ENCODE results near the gene LAMB3.

The LAMB3 gene

DNA sequence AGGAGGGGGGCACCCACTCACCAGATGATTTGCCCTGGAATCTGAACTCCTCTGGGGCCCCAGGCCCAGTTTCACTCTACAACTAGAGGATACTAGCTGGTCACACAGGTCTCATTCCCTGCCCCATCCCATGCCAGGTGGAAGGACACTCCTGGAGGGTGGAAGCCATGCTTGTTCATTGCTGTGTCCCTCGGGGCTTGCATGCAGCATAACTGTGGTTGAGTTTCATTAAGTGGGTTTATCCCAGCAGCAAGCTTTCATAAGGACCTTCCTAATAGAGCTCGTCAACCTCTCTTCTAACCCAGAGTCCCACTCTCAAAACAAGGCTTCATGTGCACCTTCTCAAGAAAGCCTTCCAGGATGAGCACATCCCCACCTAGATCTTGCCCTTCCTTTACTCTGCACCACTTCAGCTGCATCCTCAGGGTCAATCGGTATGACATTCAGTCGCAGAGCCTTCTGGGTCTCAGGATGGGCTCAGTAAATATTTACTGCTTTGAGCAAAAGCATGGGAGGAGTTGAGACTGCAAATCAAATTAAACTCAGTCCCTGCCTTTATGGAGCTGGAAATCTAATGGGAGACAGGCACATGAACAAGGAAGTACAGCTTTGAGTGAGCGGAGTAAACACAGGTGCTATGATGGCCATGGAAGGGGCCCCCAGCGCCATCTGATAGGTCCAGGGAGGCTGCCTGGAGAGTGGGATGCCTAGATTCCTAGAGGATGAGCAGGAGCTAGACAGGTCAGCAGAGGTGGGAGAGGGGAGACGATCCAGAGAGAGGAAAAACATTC lies 32.3 kb downstream of the LAMB3 start:
- Histone ChIP-seq H3K4me2 (ENCODE audit: low read depth, low read length, poor library complexity, severe bottlenecking) (no peak overlapping the region), H3K27me3 (ENCODE audit: low read length) (no peaks in the 10 kb centered on the region)

DNA sequence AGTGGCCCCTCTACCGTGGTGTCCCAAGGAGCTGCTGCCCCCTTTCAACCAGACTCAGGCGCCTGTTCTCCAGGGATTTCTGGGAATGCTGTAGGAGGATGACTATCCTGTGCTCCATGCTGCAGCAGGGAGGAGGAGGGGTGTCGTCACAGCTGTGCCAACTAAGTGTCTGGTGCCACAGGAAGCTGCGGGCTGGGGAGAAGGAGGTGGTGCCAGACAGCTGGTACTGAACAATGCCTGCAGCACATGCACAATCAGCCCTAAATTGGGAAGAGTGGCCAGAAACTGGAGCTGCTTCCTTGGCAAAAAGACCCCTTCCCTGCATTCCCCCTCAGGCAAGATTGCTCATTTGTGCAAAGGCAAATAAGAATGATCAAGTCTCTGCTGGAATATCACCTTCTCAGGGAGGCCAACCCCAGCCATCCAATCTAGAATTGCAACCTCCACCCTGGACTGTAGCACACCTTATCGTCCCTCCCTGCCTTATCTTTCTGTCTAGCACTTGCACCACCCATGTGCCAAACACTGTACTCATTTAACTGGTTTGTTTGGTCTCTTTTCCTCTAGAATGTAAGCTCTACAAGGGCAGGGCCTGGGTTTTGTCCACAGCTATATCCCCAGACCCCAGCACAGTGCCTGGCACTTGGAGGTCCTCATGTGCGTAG lies 33.3 kb downstream of the LAMB3 start:
- Histone ChIP-seq H3K9me3 (ENCODE audit: insufficient read depth, low read length) (no peaks in the 10 kb centered on the region), H3K79me2 (ENCODE audit: insufficient read depth, low read length) (no peaks in the 10 kb centered on the region), H3K9ac (ENCODE audit: low read length) (no peak overlapping the region), H2AFZ (ENCODE audit: low read depth, low read length, severe bottlenecking) (no peak overlapping the region), H3K36me3 (ENCODE audit: low read length) (no peaks in the 10 kb centered on the region), H3K9me2 (replicated peaks; ENCODE audit: insufficient read depth, low read length) (no peaks in the 10 kb centered on the region), H3K4me3 (ENCODE audit: insufficient read depth, low read length, poor library complexity, severe bottlenecking) (no peak overlapping the region), H3F3A (ENCODE audit: insufficient read depth) (no peaks in the 10 kb centered on the region), H4K20me1 (ENCODE audit: low read depth, low read length) (no peaks in the 10 kb centered on the region), H3K4me2 (ENCODE audit: low read depth, low read length, poor library complexity, severe bottlenecking) (no peak overlapping the region), H3K27me3 (ENCODE audit: low read length) (no peaks in the 10 kb centered on the region), H3K27ac (ENCODE audit: low read depth, low read length) (no peak overlapping the region)
- TF ChIP-seq, protein P1, sequence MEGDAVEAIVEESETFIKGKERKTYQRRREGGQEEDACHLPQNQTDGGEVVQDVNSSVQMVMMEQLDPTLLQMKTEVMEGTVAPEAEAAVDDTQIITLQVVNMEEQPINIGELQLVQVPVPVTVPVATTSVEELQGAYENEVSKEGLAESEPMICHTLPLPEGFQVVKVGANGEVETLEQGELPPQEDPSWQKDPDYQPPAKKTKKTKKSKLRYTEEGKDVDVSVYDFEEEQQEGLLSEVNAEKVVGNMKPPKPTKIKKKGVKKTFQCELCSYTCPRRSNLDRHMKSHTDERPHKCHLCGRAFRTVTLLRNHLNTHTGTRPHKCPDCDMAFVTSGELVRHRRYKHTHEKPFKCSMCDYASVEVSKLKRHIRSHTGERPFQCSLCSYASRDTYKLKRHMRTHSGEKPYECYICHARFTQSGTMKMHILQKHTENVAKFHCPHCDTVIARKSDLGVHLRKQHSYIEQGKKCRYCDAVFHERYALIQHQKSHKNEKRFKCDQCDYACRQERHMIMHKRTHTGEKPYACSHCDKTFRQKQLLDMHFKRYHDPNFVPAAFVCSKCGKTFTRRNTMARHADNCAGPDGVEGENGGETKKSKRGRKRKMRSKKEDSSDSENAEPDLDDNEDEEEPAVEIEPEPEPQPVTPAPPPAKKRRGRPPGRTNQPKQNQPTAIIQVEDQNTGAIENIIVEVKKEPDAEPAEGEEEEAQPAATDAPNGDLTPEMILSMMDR (IDR thresholded peaks at IDR 0.05; ENCODE audit: insufficient read depth, low read length, poor library complexity, severe bottlenecking) = no peak
- TF ChIP-seq EZH2phosphoT487 (conservative IDR thresholded peaks at IDR 0.05; ENCODE audit: low read length) = no peak

More for the DNA sequence above, 32.3 kb downstream of the LAMB3 start:
- TF ChIP-seq, protein P1 (IDR thresholded peaks at IDR 0.05; ENCODE audit: insufficient read depth, low read length, poor library complexity, severe bottlenecking) = no peak
- TF ChIP-seq EZH2phosphoT487 (conservative IDR thresholded peaks at IDR 0.05; ENCODE audit: low read length) = no peak
- H4K20me1 ChIP-seq (ENCODE audit: low read depth, low read length) = no peaks in the 10 kb centered on the region
- no peak overlapping the region for H3K27ac ChIP-seq (ENCODE audit: low read depth, low read length)
- no peaks in the 10 kb centered on the region for H3K9me3 ChIP-seq (ENCODE audit: insufficient read depth, low read length)
- H3F3A ChIP-seq (ENCODE audit: insufficient read depth) = no peaks in the 10 kb centered on the region
- H3K4me3 ChIP-seq (ENCODE audit: insufficient read depth, low read length, poor library complexity, severe bottlenecking) = no peak overlapping the region
- H2AFZ ChIP-seq (ENCODE audit: low read depth, low read length, severe bottlenecking) = no peak overlapping the region
- no peaks in the 10 kb centered on the region for H3K36me3 ChIP-seq (ENCODE audit: low read length)
- no peaks in the 10 kb centered on the region for H3K79me2 ChIP-seq (ENCODE audit: insufficient read depth, low read length)
- no peak overlapping the region for H3K9ac ChIP-seq (ENCODE audit: low read length)
- H3K9me2 ChIP-seq (replicated peaks; ENCODE audit: insufficient read depth, low read length) = no peaks in the 10 kb centered on the region

DNA sequence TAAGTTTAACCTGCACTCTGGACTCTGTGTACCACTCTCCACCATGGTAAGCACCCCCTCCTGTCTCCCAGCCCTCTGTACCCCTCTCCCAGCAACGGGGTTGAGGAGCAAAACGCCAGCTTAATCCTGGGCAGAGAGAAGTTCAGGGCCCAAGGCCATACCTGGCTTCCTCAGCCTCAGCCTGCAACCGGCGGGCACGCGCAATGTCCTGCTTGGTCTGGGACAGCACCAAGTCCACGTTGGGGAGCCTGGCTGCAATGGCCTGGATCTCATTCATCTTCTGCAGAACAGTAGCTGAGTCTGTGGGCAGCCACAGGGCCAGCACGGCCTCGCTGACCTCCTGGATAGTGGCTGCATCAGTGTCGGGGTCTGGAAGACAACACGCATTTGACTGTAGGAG lies 33.9 kb downstream of the LAMB3 start:
- TF ChIP-seq, protein P1 (IDR thresholded peaks at IDR 0.05; ENCODE audit: insufficient read depth, low read length, poor library complexity, severe bottlenecking) = no peak
- no peak for TF ChIP-seq EZH2phosphoT487 (conservative IDR thresholded peaks at IDR 0.05; ENCODE audit: low read length)
- Histone ChIP-seq H3K9me2 (replicated peaks; ENCODE audit: insufficient read depth, low read length) (no peaks in the 10 kb centered on the region), H4K20me1 (ENCODE audit: low read depth, low read length) (no peaks in the 10 kb centered on the region), H3F3A (ENCODE audit: insufficient read depth) (no peaks in the 10 kb centered on the region), H3K4me3 (ENCODE audit: insufficient read depth, low read length, poor library complexity, severe bottlenecking) (no peak overlapping the region), H3K27ac (ENCODE audit: low read depth, low read length) (no peak overlapping the region), H3K9ac (ENCODE audit: low read length) (no peak overlapping the region), H3K4me2 (ENCODE audit: low read depth, low read length, poor library complexity, severe bottlenecking) (no peak overlapping the region), H3K79me2 (ENCODE audit: insufficient read depth, low read length) (no peaks in the 10 kb centered on the region), H3K9me3 (ENCODE audit: insufficient read depth, low read length) (no peaks in the 10 kb centered on the region), H2AFZ (ENCODE audit: low read depth, low read length, severe bottlenecking) (no peak overlapping the region), H3K36me3 (ENCODE audit: low read length) (no peaks in the 10 kb centered on the region), H3K27me3 (ENCODE audit: low read length) (no peaks in the 10 kb centered on the region)

All from SU-DHL-6 (cell line).